H7 (cell line): ENCODE measurements around the gene LRRC27. TPM values are rescaled to one million over a fixed set of nuclear protein-coding genes. Genes with fewer than 3 reads are reported as not detected.
A peak's percentile ranks its signal among the peaks of the same experiment; 100 is the strongest.

Source experiments
- DNase-seq: peaks from one replicate; pipeline ENCODE4 v3.0.0; 2012
- H3K27me3 ChIP-seq: 2 replicates; pipeline ENCODE4 v1.6.0; 2011; ENCODE audit warnings: mild to moderate bottlenecking, low read length; ENCODE audit not compliant: control insufficient read depth, insufficient read depth
- H3K36me3 ChIP-seq: replicated peaks from 2 replicates; pipeline ENCODE4 v1.5.1; 2011; ENCODE audit warnings: low read length; ENCODE audit not compliant: control insufficient read depth, insufficient read depth
- H3K4me3 ChIP-seq: 2 replicates; pipeline ENCODE4 v1.5.1; 2011; ENCODE audit warnings: low read depth, mild to moderate bottlenecking, control low read depth, low read length, moderate library complexity; ENCODE audit not compliant: insufficient read depth
- total RNA-seq: library from RNA; depleted of rRNA; stranded (reverse); fragments of >200 nt; shearing (Covaris generic); gene quantifications from 2 replicates; pipeline ENCODE4 v1.2.3, GENCODE V29; 2014

LRRC27 gene
- total RNA-seq, 1 experiment from 2014 or later: 4.0 TPM

GRCh38 chr10:132392811-132393694 lies 61.1 kb downstream of the LRRC27 start:
- DNase-seq: peak; percentile 16
- no peak overlapping the region for H3K4me3 ChIP-seq
- H3K36me3 ChIP-seq: no peaks in the 10 kb centered on the region
- peaks cover 4% of the 10 kb centered on the region for H3K27me3 ChIP-seq

- Histone ChIP-seq H3K27me3 (peaks cover 5% of the 10 kb centered on the region), H3K36me3 (no peaks in the 10 kb centered on the region), H3K4me3 (no peak overlapping the region)
- no peak for DNase-seq
Observed at GRCh38 chr10:132393695-132394181, 61.7 kb downstream of the LRRC27 start.

GRCh38 chr10:132394201-132394811 lies 62.3 kb downstream of the LRRC27 start:
- Histone ChIP-seq H3K36me3 (no peaks in the 10 kb centered on the region), H3K27me3 (peaks cover 5% of the 10 kb centered on the region), H3K4me3 (no peak overlapping the region)
- no peak for DNase-seq

GRCh38 chr10:132394936-132395703 lies 63.1 kb downstream of the LRRC27 start:
- Histone ChIP-seq H3K4me3 (no peak overlapping the region), H3K36me3 (no peaks in the 10 kb centered on the region), H3K27me3 (peaks cover 5% of the 10 kb centered on the region)
- no peak for DNase-seq

- Histone ChIP-seq H3K36me3 (no peaks in the 10 kb centered on the region), H3K27me3 (peaks cover 5% of the 10 kb centered on the region), H3K4me3 (peak overlapping the region; percentile 43)
- peak; percentile 92 for DNase-seq
Observed at GRCh38 chr10:132395704-132396493, 63.9 kb downstream of the LRRC27 start.

- Histone ChIP-seq H3K36me3 (no peaks in the 10 kb centered on the region), H3K4me3 (peak overlapping the region; percentile 43), H3K27me3 (peaks cover 5% of the 10 kb centered on the region)
- DNase-seq: peak; percentile 95
Observed at GRCh38 chr10:132396494-132397035, 64.6 kb downstream of the LRRC27 start.

- H3K36me3 ChIP-seq: no peaks in the 10 kb centered on the region
- DNase-seq: peak; percentile 85
- H3K27me3 ChIP-seq: peaks cover 5% of the 10 kb centered on the region
- peak within 1 kb of the TSS; percentile 61 for H3K4me3 ChIP-seq
Observed at GRCh38 chr10:132397036-132397541, 65.1 kb downstream of the LRRC27 start, which contains the start of gene PWWP2B. TSS of gene PWWP2B (plus strand) at chr10:132397200. CDS start at chr10:132397227, 27 bp downstream.

- Histone ChIP-seq H3K4me3 (peak overlapping the region; percentile 61), H3K36me3 (no peaks in the 10 kb centered on the region), H3K27me3 (peaks cover 5% of the 10 kb centered on the region)
- DNase-seq: peak; percentile 78
Observed at GRCh38 chr10:132397671-132398565, 65.9 kb downstream of the LRRC27 start.

- H3K27me3 ChIP-seq: peaks cover 5% of the 10 kb centered on the region
- no peak overlapping the region for H3K4me3 ChIP-seq
- H3K36me3 ChIP-seq: no peaks in the 10 kb centered on the region
- peak; percentile 53 for DNase-seq
Observed at GRCh38 chr10:132398566-132398991, 66.6 kb downstream of the LRRC27 start.

GRCh38 chr10:132399117-132400035 lies 67.4 kb downstream of the LRRC27 start:
- Histone ChIP-seq H3K36me3 (no peaks in the 10 kb centered on the region), H3K27me3 (peaks cover 5% of the 10 kb centered on the region), H3K4me3 (no peak overlapping the region)
- peak; percentile 46 for DNase-seq

- DNase-seq: peak; percentile 80
- Histone ChIP-seq H3K36me3 (no peaks in the 10 kb centered on the region), H3K27me3 (peaks cover 5% of the 10 kb centered on the region)
Observed at GRCh38 chr10:132400041-132400546, 68.1 kb downstream of the LRRC27 start.

More at GRCh38 chr10:132400041-132400546, 68.1 kb downstream of the LRRC27 start:
- H3K4me3 ChIP-seq: no peak overlapping the region
